OCI-LY1 (cell line): Measurements from ENCODE around the gene DUXB.

Experiments used
- EZH2 ChIP-seq: fragments of 200-600 bp; sonication (generic), shearing (Covaris generic); IDR thresholded peaks from 2 replicates; pipeline ENCODE4 v1.8.0; 2017; ENCODE audit warnings: borderline replicate concordance, mixed run types, mild to moderate bottlenecking, antibody characterized with exemption, low read length, moderate library complexity, mixed read lengths
- TF ChIP-seq, protein P1 (sequence below): fragments of 200-600 bp; sonication (generic), shearing (Covaris generic); IDR thresholded peaks from 2 replicates; pipeline ENCODE4 v1.5.1; 2017; ENCODE audit warnings: mild to moderate bottlenecking, antibody characterized with exemption, low read length, moderate library complexity, mixed read lengths

DNA sequence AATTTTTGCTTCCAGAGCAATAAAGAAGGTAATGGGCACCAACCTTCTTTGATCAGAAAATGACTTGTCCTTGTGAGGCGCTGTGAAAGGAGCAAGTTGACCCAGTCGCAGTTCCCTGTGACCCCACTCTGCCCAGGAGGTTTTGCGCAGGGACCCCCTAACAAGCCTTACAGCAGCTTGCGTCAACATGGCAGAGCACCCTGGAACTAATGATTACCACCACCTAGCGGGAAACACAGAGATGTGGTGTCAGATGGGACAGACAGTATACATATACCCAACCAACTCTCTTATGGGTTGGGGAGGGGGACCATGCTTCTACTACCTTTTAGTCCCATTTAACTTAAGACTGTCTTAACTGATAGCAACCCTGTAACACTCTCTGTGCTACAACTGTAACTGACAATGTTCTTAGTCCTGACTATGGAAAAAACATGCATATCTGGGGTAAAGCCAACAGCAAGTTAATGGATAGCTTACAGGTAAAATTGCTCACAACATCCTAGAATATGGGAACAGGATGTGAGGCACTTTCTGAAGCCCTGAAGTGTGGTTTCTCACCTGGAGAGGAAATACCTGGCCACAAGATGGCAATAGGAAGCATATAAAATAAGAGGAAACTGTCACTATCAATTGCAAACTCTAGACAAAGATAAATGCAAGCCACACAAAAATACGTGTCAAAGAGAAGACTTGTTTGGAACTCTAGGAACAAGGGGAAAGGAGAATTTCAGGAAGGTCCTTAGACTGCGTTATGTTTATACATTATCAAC lies 56.8 kb downstream of the DUXB start:
- TF ChIP-seq, protein P1, sequence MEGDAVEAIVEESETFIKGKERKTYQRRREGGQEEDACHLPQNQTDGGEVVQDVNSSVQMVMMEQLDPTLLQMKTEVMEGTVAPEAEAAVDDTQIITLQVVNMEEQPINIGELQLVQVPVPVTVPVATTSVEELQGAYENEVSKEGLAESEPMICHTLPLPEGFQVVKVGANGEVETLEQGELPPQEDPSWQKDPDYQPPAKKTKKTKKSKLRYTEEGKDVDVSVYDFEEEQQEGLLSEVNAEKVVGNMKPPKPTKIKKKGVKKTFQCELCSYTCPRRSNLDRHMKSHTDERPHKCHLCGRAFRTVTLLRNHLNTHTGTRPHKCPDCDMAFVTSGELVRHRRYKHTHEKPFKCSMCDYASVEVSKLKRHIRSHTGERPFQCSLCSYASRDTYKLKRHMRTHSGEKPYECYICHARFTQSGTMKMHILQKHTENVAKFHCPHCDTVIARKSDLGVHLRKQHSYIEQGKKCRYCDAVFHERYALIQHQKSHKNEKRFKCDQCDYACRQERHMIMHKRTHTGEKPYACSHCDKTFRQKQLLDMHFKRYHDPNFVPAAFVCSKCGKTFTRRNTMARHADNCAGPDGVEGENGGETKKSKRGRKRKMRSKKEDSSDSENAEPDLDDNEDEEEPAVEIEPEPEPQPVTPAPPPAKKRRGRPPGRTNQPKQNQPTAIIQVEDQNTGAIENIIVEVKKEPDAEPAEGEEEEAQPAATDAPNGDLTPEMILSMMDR, result peak; percentile 22; the same call in 1 of the 2 replicates
- TF ChIP-seq EZH2, result no peak
